PC-9 (cell line): Measurements from ENCODE around the gene VWA3B. TPM values are rescaled to one million over a fixed set of nuclear protein-coding genes. Genes with fewer than 3 reads are reported as not detected.
"Not testable (repeated sequence)": the region's sequence is repeated elsewhere in the genome, so short reads cannot be mapped to it uniquely, and the experiment has no call there.

Experiments
- BruUV-seq: library from RNA; stranded (reverse); fragments of 400-500 nt; replicated peaks from 2 replicates; lab custom pipeline; 2021; lab: Mats Ljungman, UMichigan
- CTCF ChIA-PET: fragments of 300-600 bp; sonication (Branson Sonifier 250); formaldehyde crosslinking; loops from one replicate; lab custom pipeline; 2022; ENCODE audit warnings: antibody characterized with exemption; lab: Charles Lee
- POLR2A ChIA-PET: fragments of 300-600 bp; sonication (Branson Sonifier 250); formaldehyde crosslinking; loops from one replicate; lab custom pipeline; 2022; ENCODE audit warnings: antibody characterized with exemption; ENCODE audit not compliant: unreplicated experiment; lab: Charles Lee
- DNase-seq, 2 experiments: peaks; one replicate each; pipeline versions ENCODE4 v3.0.0 to v3.0.0-alpha.2; 2015 to 2022; ENCODE audit warnings: mixed read lengths in 1 of 2
- H2AFZ ChIP-seq: fragments of 200-600 bp; sonication (generic); 2 replicates; pipeline ENCODE4 v1.8.1; 2017; ENCODE audit warnings: antibody characterized with exemption
- H3F3A ChIP-seq: fragments of 200-600 bp; sonication (generic); 2 replicates; pipeline ENCODE4 v1.8.1; 2017; ENCODE audit warnings: antibody characterized with exemption, mild to moderate bottlenecking, low read depth; ENCODE audit not compliant: insufficient read depth
- H3K27ac ChIP-seq: fragments of 200-600 bp; sonication (generic); 2 replicates; pipeline ENCODE4 v1.6.1; 2016; ENCODE audit warnings: mixed run types
- H3K27me3 ChIP-seq: fragments of 200-600 bp; sonication (generic); 2 replicates; pipeline ENCODE4 v1.6.1; 2016; ENCODE audit warnings: low read depth, mixed run types; ENCODE audit not compliant: insufficient read depth
- H3K36me3 ChIP-seq: fragments of 200-600 bp; sonication (generic); 2 replicates; pipeline ENCODE4 v1.6.1; 2016; ENCODE audit warnings: low read depth, mixed run types
- H3K4me1 ChIP-seq: fragments of 200-600 bp; sonication (generic); replicated peaks from 2 replicates; pipeline ENCODE4 v1.6.1; 2016; ENCODE audit warnings: mixed run types; ENCODE audit not compliant: insufficient read depth
- H3K4me2 ChIP-seq: fragments of 200-600 bp; sonication (generic); 2 replicates; pipeline ENCODE4 v1.6.1; 2017; ENCODE audit warnings: mixed run types
- H3K4me3 ChIP-seq: fragments of 200-600 bp; sonication (generic); 2 replicates; pipeline ENCODE4 v1.6.1; 2016; ENCODE audit warnings: mixed run types
- H3K79me2 ChIP-seq: fragments of 200-600 bp; sonication (generic); 2 replicates; pipeline ENCODE4 v1.6.1; 2017; ENCODE audit warnings: low read depth, mixed run types
- H3K9me2 ChIP-seq: fragments of 200-600 bp; sonication (generic); 2 replicates; pipeline ENCODE4 v1.8.1; 2017; ENCODE audit warnings: mild to moderate bottlenecking; ENCODE audit not compliant: insufficient read depth
- H3K9me3 ChIP-seq: fragments of 200-600 bp; sonication (generic); 2 replicates; pipeline ENCODE4 v1.8.1; 2016; ENCODE audit warnings: low read depth; ENCODE audit not compliant: insufficient read depth
- H4K20me1 ChIP-seq: fragments of 200-600 bp; sonication (generic); 2 replicates; pipeline ENCODE4 v1.8.1; 2017; ENCODE audit not compliant: insufficient read depth
- EZH2 ChIP-seq: fragments of 200-600 bp; sonication (generic); IDR thresholded peaks from 2 replicates; pipeline ENCODE4 v1.8.0; 2017; ENCODE audit warnings: antibody characterized with exemption, low read depth
- intact Hi-C: fragments of 100-400 bp; cut with micrococcal nuclease; formaldehyde crosslinking; loops from one replicate; pipeline ENCODE4 v1.10.0; 2022; ENCODE audit not compliant: unreplicated experiment
- total RNA-seq: library from RNA; stranded (reverse); gene quantifications from 2 replicates; pipeline ENCODE4 v1.2.3, GENCODE V29; 2021
- TF ChIP-seq, protein P1 (sequence below): fragments of 200-600 bp; sonication (generic); conservative IDR thresholded peaks from 2 replicates; pipeline ENCODE4 v1.6.1; 2017; ENCODE audit warnings: mixed run types, antibody characterized with exemption, mild to moderate bottlenecking, moderate library complexity

VWA3B gene
- total RNA-seq, 1 experiment from 2014 or later = not detected

DNA sequence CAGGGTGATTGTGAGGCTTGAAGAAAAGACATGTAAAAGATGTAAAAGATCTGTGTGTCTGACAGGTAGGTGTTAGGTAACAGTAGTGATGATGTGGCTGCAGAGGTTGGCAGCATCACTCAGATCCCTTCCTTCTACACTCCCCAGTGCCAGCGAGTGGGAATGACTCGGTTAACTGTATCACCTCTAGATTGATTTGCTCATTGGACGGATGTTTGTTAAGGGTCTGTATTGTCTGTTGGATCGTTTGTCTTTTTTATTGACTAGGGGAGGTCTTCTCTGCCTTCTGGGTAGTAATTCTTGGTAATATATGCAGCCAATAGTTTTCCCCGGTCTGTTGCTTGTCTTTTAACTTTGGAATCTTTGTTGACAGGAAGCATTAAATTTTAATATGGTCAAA, 214.5 kb downstream of the VWA3B start:
- H3K9me2 ChIP-seq = no peaks in the 10 kb centered on the region
- no peak overlapping the region for H3K27ac ChIP-seq
- H2AFZ ChIP-seq = no peak overlapping the region
- no peaks in the 10 kb centered on the region for H3F3A ChIP-seq
- H3K9me3 ChIP-seq = no peaks in the 10 kb centered on the region
- CTCF ChIA-PET = no interaction called here
- H3K79me2 ChIP-seq = no peaks in the 10 kb centered on the region
- no TSS peak for BruUV-seq
- no peak for TF ChIP-seq EZH2
- TF ChIP-seq, protein P1, sequence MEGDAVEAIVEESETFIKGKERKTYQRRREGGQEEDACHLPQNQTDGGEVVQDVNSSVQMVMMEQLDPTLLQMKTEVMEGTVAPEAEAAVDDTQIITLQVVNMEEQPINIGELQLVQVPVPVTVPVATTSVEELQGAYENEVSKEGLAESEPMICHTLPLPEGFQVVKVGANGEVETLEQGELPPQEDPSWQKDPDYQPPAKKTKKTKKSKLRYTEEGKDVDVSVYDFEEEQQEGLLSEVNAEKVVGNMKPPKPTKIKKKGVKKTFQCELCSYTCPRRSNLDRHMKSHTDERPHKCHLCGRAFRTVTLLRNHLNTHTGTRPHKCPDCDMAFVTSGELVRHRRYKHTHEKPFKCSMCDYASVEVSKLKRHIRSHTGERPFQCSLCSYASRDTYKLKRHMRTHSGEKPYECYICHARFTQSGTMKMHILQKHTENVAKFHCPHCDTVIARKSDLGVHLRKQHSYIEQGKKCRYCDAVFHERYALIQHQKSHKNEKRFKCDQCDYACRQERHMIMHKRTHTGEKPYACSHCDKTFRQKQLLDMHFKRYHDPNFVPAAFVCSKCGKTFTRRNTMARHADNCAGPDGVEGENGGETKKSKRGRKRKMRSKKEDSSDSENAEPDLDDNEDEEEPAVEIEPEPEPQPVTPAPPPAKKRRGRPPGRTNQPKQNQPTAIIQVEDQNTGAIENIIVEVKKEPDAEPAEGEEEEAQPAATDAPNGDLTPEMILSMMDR = no peak
- POLR2A ChIA-PET = no interaction called here
- H3K4me3 ChIP-seq = no peak overlapping the region
- no peaks in the 10 kb centered on the region for H3K36me3 ChIP-seq
- intact Hi-C loops = no loop called here
- peaks cover 76% of the 10 kb centered on the region for H3K27me3 ChIP-seq
- no peaks in the 10 kb centered on the region for H4K20me1 ChIP-seq
- no peak overlapping the region for H3K4me2 ChIP-seq
- DNase-seq = peak in 1 of 2 experiments; percentile 25
- H3K4me1 ChIP-seq = no peaks in the 10 kb centered on the region

DNA sequence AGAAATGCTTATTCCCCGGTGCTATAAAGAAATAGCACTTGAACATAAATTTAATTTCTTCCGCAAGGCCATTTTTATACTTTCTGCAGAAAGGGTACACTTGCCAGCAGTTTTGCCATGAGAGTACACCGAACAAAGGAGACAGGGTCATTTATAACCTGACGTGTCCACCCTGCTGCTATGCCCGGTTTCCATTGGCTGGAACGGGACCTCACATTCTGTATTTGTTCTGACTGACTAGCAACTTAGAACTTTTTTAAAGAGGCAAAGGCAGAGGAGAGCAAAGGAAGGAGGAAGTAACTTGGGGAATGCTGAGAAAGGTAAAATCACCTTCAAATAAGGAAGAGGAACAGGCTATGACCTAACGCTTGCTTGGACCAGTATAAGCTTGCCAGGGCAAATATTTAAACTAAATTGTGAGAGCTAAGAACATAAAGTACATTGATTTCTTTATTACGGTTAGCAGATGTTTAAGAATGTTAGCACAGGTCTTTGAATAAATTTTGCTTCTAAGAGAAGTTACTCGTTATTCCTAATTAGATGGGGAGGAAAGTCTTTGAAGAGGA, 220.2 kb downstream of the VWA3B start:
- H3K9me3 ChIP-seq, H3K9me2 ChIP-seq, H3K79me2 ChIP-seq, CTCF ChIA-PET, H2AFZ ChIP-seq, H3K36me3 ChIP-seq, BruUV-seq, H3K4me2 ChIP-seq, H3K4me1 ChIP-seq, H3F3A ChIP-seq, H3K27ac ChIP-seq, intact Hi-C loops, H3K4me3 ChIP-seq, DNase-seq, H4K20me1 ChIP-seq, POLR2A ChIA-PET: not testable (repeated sequence)
- H3K27me3 ChIP-seq = peaks cover 94% of the 10 kb centered on the region

DNA sequence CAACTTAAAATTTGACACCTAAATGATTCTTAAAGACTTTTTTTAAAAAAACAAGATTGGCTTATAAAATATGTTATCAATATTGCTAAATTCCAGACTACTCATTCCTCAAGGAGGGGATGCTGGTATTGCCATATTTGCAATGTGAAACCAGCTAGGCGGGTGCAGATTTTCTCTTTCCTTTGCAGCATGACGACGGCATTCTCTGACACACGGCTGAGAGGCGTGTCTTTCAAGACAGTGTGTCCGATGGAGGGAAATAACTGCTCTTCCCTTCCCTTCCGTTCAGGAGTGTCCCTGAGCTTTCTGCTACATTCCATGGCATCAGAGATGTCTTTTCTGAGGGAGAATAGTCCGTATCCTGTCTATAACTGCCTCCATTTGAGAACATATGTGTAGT, 221.1 kb downstream of the VWA3B start:
- ChIA-PET POLR2A (no interaction called here), CTCF (no interaction called here)
- TF ChIP-seq EZH2 = no peak
- TF ChIP-seq, protein P1 = no peak
- no peak overlapping the region for H3K4me3 ChIP-seq
- intact Hi-C loops = no loop called here
- H3F3A ChIP-seq = no peaks in the 10 kb centered on the region
- no TSS peak for BruUV-seq
- no peak overlapping the region for H3K27ac ChIP-seq
- peak overlapping the region; percentile 15; the same call in 1 of the 2 replicates for H3K4me2 ChIP-seq
- H3K9me3 ChIP-seq = no peaks in the 10 kb centered on the region
- H4K20me1 ChIP-seq = no peaks in the 10 kb centered on the region
- no peaks in the 10 kb centered on the region for H3K79me2 ChIP-seq
- no peaks in the 10 kb centered on the region for H3K9me2 ChIP-seq
- no peak for DNase-seq
- H3K36me3 ChIP-seq = no peaks in the 10 kb centered on the region
- H3K4me1 ChIP-seq = no peaks in the 10 kb centered on the region
- H3K27me3 ChIP-seq = peaks cover 93% of the 10 kb centered on the region
- H2AFZ ChIP-seq = peak overlapping the region; percentile 29; the same call in 1 of the 2 replicates

DNA sequence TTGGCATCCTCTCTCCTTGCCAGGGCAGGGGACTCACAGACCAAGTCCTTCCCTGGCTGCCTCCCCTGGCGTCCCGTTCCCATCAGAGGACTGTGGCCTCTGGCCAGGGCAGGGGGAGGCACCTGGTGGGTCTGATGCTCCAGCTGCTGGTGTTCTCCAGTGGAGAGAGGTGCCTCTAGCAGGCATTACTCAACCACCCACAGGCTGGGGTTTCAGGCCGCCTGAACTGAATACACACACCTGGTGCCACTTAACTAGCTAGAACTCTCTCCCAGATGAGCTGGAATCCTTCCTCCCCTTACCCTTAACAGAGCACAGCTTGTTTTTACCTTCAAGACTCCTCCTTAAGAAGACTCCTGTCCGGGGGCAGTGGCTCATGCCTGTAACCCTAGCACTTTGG, 221.6 kb downstream of the VWA3B start:
- BruUV-seq = no TSS peak
- ChIA-PET POLR2A (no interaction called here), CTCF (no interaction called here)
- Histone ChIP-seq H3K9me2 (no peaks in the 10 kb centered on the region), H3K4me2 (peak overlapping the region; percentile 15; the same call in 1 of the 2 replicates), H3K9me3 (no peaks in the 10 kb centered on the region), H3K36me3 (no peaks in the 10 kb centered on the region), H3K27me3 (peaks cover 91% of the 10 kb centered on the region), H3K4me1 (no peaks in the 10 kb centered on the region), H3K27ac (no peak overlapping the region), H3F3A (no peaks in the 10 kb centered on the region), H4K20me1 (no peaks in the 10 kb centered on the region), H3K4me3 (no peak overlapping the region), H2AFZ (peak overlapping the region; percentile 29; the same call in 1 of the 2 replicates), H3K79me2 (no peaks in the 10 kb centered on the region)
- intact Hi-C loops = no loop called here
- peak in 1 of 2 experiments; percentile 26 for DNase-seq
- no peak for TF ChIP-seq EZH2
- TF ChIP-seq, protein P1 = no peak
